ENCODE results near the gene ANKMY1. TPM values are rescaled to one million over a fixed set of nuclear protein-coding genes. Genes with fewer than 3 reads are reported as not detected.

ANKMY1 gene
- total RNA-seq, 3 donors from 2014 or later (not counting 1 experiment from before 2014, with no cell fraction given) = 43.8 to 51.5 (median 46.6) TPM

- H3K4me1 ChIP-seq (ENCODE audit: control insufficient read depth, insufficient read depth, low read length) = no peaks in the 10 kb centered on the region
- ATAC-seq = no peak
- H3K27me3 ChIP-seq (ENCODE audit: control insufficient read depth, insufficient read depth, low read length) = no peaks in the 10 kb centered on the region
- Mint-ChIP-seq H3K27ac (no peak overlapping the region), H3K4me1 (no peaks in the 10 kb centered on the region), H3K27me3 (ENCODE audit: low read depth in 2 of 2) (no peaks in the 10 kb centered on the region), H3K9me3 (no peaks in the 10 kb centered on the region), H3K36me3 (peaks cover under 1% of the 10 kb centered on the region), H3K4me3 (no peak overlapping the region)
- no peak for TF ChIP-seq CTCF (IDR thresholded peaks at IDR 0.05)
- H3K36me3 ChIP-seq (ENCODE audit: control insufficient read depth, insufficient read depth, low read length) = peaks cover 11% of the 10 kb centered on the region
- intact Hi-C loops (cut with micrococcal nuclease) = no loop called here
- WGBS (ENCODE audit: insufficient coverage) = 97% methylated on average over 24 of the region's 24 CpGs
- no peak overlapping the region for H3K4me3 ChIP-seq (ENCODE audit: low read length)
- no peaks in the 10 kb centered on the region for H3K9me3 ChIP-seq (ENCODE audit: control insufficient read depth, insufficient read depth, low read length)
- DNase-seq = peak in 1 of 2 donors; percentile 12
- H3K27ac ChIP-seq (ENCODE audit: low read length) = no peak overlapping the region
Measured at GRCh38 chr2:240500561-240501423, 57.0 kb downstream of the ANKMY1 start.

DNA sequence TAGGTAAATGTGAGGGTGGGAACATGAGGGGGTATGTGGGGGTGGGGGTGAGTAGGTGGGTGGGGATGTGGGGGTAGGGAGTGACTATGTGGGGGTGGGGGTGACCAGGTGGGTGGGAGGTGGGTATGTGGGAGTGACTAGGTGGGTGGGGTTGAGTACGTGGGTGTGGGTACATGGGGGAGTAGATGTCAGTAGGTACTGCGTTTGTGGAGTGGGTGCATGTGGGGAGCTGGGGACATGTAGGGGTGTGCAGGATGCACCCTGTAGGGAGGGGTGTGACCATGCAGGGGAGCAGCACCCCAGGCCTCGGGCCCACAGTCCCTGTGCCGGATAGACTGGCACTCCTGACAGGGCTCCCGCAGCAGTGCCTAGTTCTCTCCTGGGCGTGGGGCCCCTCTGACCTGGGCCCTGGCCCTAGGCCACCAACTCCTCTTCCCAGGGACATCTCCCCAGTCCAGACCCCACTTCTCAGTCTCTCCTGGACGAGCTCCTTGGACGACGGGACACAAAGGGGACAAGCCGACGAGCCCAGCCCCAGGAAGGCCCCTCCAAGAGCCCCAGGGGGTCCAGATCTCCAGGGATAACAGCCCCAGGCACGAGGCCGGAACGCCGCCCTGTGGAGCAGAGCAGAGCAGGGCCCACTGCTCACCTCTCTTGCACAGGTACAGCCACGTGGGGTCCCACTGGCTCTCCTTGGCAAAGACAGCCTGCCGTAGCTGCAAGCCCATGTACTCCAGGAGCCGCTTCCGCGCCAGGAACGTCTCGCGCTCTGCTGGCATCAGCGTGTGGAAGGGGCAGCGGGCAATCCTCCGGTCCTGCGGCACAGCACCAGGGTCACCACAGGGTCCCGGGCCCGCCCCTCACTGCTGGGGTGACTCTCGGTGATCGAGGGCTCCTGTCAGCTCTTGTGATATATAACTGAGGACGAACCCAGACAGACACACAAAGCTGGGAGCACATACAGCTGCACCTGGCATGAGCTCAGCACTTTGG lies 58.2 kb downstream of the ANKMY1 start:
- no peaks in the 10 kb centered on the region for H3K27me3 ChIP-seq (ENCODE audit: control insufficient read depth, insufficient read depth, low read length)
- H3K36me3 Mint-ChIP-seq = peaks cover 6% of the 10 kb centered on the region
- H3K4me1 Mint-ChIP-seq = no peaks in the 10 kb centered on the region
- no peak overlapping the region for H3K4me3 ChIP-seq (ENCODE audit: low read length)
- no peak overlapping the region for H3K4me3 Mint-ChIP-seq
- intact Hi-C loops (cut with micrococcal nuclease) = no loop called here
- no peak for ATAC-seq
- H3K9me3 ChIP-seq (ENCODE audit: control insufficient read depth, insufficient read depth, low read length) = no peaks in the 10 kb centered on the region
- H3K27me3 Mint-ChIP-seq (ENCODE audit: low read depth in 2 of 2) = no peaks in the 10 kb centered on the region
- no peaks in the 10 kb centered on the region for H3K4me1 ChIP-seq (ENCODE audit: control insufficient read depth, insufficient read depth, low read length)
- no peak for TF ChIP-seq CTCF (IDR thresholded peaks at IDR 0.05)
- no peaks in the 10 kb centered on the region for H3K9me3 Mint-ChIP-seq
- H3K27ac ChIP-seq (ENCODE audit: low read length) = no peak overlapping the region
- peaks cover 11% of the 10 kb centered on the region for H3K36me3 ChIP-seq (ENCODE audit: control insufficient read depth, insufficient read depth, low read length)
- H3K27ac Mint-ChIP-seq = no peak overlapping the region
- 96% methylated on average over 32 of the region's 32 CpGs for WGBS (ENCODE audit: insufficient coverage)
- DNase-seq = peak in 1 of 2 donors; percentile 13

DNA sequence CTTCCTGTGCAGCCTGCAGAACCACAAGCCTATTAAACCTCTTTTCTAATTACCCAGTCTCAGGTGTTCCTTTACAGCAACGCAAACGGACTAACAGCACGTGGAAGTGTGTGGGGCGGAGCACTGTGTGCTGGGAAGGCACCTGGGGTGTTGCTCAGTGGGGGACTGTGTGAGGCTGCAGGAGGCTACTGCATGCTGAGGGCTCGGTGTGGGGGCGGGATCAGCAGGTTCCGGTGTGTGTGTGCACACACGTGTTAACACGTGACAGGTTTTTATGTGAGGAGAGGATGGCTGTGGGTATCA lies 58.9 kb downstream of the ANKMY1 start:
- no peak for DNase-seq
- H3K36me3 ChIP-seq (ENCODE audit: control insufficient read depth, insufficient read depth, low read length) = peaks cover 11% of the 10 kb centered on the region
- H3K27ac Mint-ChIP-seq = no peak overlapping the region

More for the DNA sequence above, 58.9 kb downstream of the ANKMY1 start:
- H3K36me3 Mint-ChIP-seq = peaks cover 6% of the 10 kb centered on the region
- Histone ChIP-seq H3K27ac (ENCODE audit: low read length) (no peak overlapping the region), H3K27me3 (ENCODE audit: control insufficient read depth, insufficient read depth, low read length) (no peaks in the 10 kb centered on the region), H3K9me3 (ENCODE audit: control insufficient read depth, insufficient read depth, low read length) (no peaks in the 10 kb centered on the region), H3K4me1 (ENCODE audit: control insufficient read depth, insufficient read depth, low read length) (no peaks in the 10 kb centered on the region), H3K4me3 (ENCODE audit: low read length) (no peak overlapping the region)
- intact Hi-C loops (cut with micrococcal nuclease) = no loop called here
- no peak for TF ChIP-seq CTCF (IDR thresholded peaks at IDR 0.05)
- H3K27me3 Mint-ChIP-seq (ENCODE audit: low read depth in 2 of 2) = no peaks in the 10 kb centered on the region
- H3K4me3 Mint-ChIP-seq = no peak overlapping the region
- 97% methylated on average over 9 of the region's 9 CpGs for WGBS (ENCODE audit: insufficient coverage)
- no peaks in the 10 kb centered on the region for H3K9me3 Mint-ChIP-seq
- ATAC-seq = no peak
- no peaks in the 10 kb centered on the region for H3K4me1 Mint-ChIP-seq

Data from natural killer cell (primary cell).